ENCODE results near the gene SLC6A12.

SLC6A12 gene

DNA sequence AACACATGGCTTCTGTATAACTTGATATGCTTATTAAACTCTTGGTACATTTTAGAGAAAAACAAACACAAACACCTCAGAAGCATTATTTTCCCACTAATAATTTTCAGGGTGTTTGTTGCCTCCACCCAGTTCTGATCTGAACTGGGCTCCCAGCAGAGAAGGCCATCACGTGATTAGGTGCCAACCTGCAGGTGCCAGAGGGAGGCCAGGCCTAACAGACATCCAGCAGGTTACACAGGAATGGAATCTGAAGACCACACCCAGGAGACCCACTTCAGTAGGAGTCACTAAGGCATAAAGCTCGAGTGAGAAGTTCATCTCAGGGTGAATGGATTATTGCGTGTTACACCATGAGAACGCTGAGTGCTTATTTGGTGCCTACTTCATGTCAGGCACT lies 8.9 kb downstream of the SLC6A12 start:
- Mint-ChIP-seq H3K36me3 (ENCODE audit: low read depth) (no peaks in the 10 kb centered on the region), H3K27me3 (ENCODE audit: low read depth) (peaks cover 35% of the 10 kb centered on the region), H3K9me3 (no peaks in the 10 kb centered on the region), H3K4me1 (ENCODE audit: low read depth) (no peaks in the 10 kb centered on the region), H3K27ac (no peak overlapping the region), H3K4me3 (no peak overlapping the region)
- no peak for DNase-seq (ENCODE audit: low spot score)

DNA sequence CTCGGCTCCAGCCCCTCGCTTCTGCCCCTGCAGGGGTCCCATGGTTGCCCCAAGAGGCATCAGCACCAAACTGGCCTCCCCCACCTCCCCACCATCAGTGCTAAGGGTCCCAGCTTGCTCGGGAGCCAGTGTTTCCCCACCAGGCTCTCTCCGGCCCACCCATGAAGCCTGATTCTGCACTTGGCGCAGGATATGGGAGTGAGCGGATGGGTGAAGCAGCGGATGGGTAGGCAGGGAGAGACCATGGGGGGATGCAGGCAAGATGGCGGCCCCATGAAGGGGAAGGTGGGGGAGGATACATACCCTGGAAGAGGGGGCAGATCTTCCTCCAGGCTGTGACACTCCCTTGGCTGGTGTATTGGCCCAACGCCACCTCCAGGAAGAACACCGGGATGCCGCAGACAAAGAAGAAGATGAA lies 9.7 kb downstream of the SLC6A12 start:
- H3K27me3 Mint-ChIP-seq (ENCODE audit: low read depth), result peaks cover 35% of the 10 kb centered on the region
- H3K27ac Mint-ChIP-seq, result no peak overlapping the region
- no peak for DNase-seq (ENCODE audit: low spot score)
- no peaks in the 10 kb centered on the region for H3K36me3 Mint-ChIP-seq (ENCODE audit: low read depth)
- no peaks in the 10 kb centered on the region for H3K9me3 Mint-ChIP-seq
- H3K4me3 Mint-ChIP-seq, result no peak overlapping the region
- no peaks in the 10 kb centered on the region for H3K4me1 Mint-ChIP-seq (ENCODE audit: low read depth)

DNA sequence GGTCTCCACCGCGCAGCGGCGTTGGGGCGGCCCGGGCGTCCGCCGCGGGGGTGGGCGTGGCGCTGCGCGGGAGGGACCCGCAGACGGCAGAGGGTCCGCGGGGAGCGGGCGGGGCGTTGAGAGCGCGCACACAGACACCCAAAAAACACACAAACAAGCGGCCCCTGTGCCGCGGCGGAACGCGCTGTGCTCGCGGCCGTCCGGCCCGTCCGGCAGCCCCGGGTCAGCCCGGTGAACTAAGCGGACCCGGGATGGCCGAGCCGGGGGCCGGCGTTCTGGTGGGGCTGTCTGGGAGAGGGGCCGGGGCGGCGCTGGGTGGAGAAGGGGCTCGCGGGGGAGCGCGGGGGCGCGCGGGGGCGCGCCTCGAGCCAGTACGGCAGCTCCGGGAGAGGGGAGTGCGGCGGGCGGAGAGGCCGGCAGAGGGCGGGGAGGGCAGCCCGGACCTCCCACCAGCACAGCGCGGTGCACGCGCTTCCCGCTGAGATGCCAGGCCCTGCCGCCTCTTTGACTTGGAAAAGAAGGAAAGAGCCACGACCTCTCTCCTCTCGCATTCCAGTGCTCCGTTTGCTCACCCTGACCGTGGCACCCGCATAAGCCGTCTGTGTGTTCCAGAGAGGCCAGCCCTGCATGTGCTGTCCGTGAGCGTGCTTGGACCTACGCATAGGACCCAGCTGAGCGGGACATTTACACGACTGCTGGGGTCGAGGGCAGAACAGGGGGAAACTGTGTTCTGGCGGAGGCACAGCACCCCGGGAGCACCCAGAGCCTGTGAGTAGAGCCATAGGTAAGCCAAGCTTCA lies 10.3 kb downstream of the SLC6A12 start:
- no peaks in the 10 kb centered on the region for H3K36me3 Mint-ChIP-seq (ENCODE audit: low read depth)

DNA sequence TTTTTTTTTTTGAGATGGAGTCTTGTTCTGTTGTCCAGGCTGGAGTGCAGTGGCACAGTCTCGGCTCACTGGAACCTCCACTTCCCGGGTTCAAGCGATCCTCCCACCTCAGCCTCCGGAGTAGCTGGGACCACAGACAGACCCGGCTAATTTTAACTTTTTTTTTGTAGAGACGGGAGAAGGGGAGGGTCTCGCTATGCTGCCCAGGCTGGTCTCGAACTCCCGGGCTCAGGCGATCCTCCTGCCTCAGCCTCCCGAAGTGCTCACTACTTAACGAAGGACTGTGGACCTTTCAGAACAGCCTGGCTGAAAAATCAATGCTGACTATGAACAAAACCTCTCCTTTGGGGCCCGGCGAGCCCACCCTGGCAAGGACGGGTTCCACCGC lies 10.9 kb downstream of the SLC6A12 start:
- no peaks in the 10 kb centered on the region for H3K36me3 Mint-ChIP-seq (ENCODE audit: low read depth)
- DNase-seq (ENCODE audit: low spot score), result no peak
- no peaks in the 10 kb centered on the region for H3K4me1 Mint-ChIP-seq (ENCODE audit: low read depth)
- H3K9me3 Mint-ChIP-seq, result no peaks in the 10 kb centered on the region
- peaks cover 36% of the 10 kb centered on the region for H3K27me3 Mint-ChIP-seq (ENCODE audit: low read depth)
- no peak overlapping the region for H3K27ac Mint-ChIP-seq
- H3K4me3 Mint-ChIP-seq, result no peak overlapping the region

More for the DNA sequence above, 10.3 kb downstream of the SLC6A12 start:
- Mint-ChIP-seq H3K4me3 (no peak overlapping the region), H3K27me3 (ENCODE audit: low read depth) (peaks cover 35% of the 10 kb centered on the region), H3K9me3 (no peaks in the 10 kb centered on the region), H3K27ac (no peak overlapping the region), H3K4me1 (ENCODE audit: low read depth) (no peaks in the 10 kb centered on the region)
- DNase-seq (ENCODE audit: low spot score), result no peak

DNA sequence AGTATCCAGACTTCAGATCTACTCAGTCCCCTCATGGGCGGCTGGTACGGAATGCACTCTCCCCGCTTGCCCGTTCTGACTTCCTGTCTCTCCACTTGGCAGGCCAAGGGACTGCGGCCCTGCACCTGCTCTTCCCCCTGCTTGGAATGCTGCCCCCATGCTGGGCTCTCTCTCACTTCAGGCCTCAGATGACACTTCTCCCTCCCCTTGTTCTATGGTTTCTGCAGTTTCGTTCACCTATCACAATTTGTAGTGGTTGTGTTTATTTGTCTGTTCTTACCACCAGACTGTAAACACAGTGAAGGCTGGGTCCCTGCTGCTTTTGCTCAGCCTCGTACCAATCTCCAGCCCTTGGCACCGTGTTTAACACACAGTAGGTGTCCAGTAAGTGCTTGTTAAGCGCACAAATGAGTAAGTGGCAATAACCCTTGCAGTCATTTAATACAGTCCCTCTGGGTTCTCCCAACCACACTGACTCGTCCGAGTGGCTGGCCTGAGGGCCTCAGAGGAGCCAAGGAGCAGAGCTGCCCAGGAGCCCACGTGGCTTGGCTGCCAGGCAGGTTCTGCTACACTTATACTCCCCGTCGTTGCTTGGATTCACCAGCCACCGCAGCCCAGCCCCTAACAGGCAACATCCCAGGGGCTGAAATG lies 11.8 kb downstream of the SLC6A12 start:
- DNase-seq (ENCODE audit: low spot score), result no peak
- no peaks in the 10 kb centered on the region for H3K36me3 Mint-ChIP-seq (ENCODE audit: low read depth)

DNA sequence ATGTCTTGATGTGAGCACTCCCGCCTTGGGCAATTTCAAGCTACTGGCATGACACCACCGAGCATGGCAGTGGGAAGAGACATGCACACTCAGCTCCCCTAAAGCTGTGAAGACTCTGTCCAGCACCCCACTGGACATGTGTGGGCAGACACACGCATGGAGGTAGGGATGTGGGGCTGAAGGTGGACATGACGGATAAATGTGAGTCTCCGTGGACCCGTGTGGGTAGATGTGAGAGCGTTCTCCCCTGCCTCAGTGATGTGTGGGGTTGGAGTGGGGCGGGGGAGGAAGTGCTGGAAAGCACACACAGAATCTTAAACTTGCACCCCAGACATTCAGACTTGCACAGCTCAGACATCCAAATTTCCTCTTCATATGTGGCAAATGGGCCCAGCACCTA lies 12.6 kb downstream of the SLC6A12 start:
- no peak for DNase-seq (ENCODE audit: low spot score)
- H3K27me3 Mint-ChIP-seq (ENCODE audit: low read depth), result peaks cover 36% of the 10 kb centered on the region
- H3K36me3 Mint-ChIP-seq (ENCODE audit: low read depth), result no peaks in the 10 kb centered on the region
- H3K4me1 Mint-ChIP-seq (ENCODE audit: low read depth), result no peaks in the 10 kb centered on the region
- no peak overlapping the region for H3K4me3 Mint-ChIP-seq
- no peak overlapping the region for H3K27ac Mint-ChIP-seq
- no peaks in the 10 kb centered on the region for H3K9me3 Mint-ChIP-seq

More for the DNA sequence above, 11.8 kb downstream of the SLC6A12 start:
- H3K4me3 Mint-ChIP-seq, result no peak overlapping the region
- no peaks in the 10 kb centered on the region for H3K4me1 Mint-ChIP-seq (ENCODE audit: low read depth)
- H3K27ac Mint-ChIP-seq, result no peak overlapping the region
- no peaks in the 10 kb centered on the region for H3K9me3 Mint-ChIP-seq
- peaks cover 37% of the 10 kb centered on the region for H3K27me3 Mint-ChIP-seq (ENCODE audit: low read depth)

DNA sequence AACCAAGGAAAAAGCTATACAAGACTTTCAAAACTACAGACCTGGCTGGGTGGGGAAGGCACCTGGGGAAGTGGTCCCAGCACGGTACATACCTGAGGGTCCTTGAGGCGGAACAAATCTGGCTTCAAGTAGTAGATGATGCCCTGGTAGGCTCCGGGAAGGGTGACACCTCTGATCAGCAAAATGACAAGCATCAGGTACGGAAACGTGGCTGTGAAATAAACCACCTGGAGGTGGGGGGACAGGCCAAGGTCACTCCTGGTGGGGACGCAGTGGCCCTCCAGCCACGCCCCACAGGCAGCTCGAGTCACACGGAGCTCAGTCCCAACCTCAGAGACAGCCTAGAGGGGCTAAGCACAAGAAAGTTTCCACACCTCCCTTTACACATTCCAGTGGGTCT lies 15.3 kb downstream of the SLC6A12 start:
- H3K36me3 Mint-ChIP-seq (ENCODE audit: low read depth), result no peaks in the 10 kb centered on the region
- peaks cover 21% of the 10 kb centered on the region for H3K27me3 Mint-ChIP-seq (ENCODE audit: low read depth)
- H3K4me3 Mint-ChIP-seq, result no peak overlapping the region
- DNase-seq (ENCODE audit: low spot score), result no peak
- H3K9me3 Mint-ChIP-seq, result no peaks in the 10 kb centered on the region
- H3K27ac Mint-ChIP-seq, result no peak overlapping the region
- H3K4me1 Mint-ChIP-seq (ENCODE audit: low read depth), result no peaks in the 10 kb centered on the region

DNA sequence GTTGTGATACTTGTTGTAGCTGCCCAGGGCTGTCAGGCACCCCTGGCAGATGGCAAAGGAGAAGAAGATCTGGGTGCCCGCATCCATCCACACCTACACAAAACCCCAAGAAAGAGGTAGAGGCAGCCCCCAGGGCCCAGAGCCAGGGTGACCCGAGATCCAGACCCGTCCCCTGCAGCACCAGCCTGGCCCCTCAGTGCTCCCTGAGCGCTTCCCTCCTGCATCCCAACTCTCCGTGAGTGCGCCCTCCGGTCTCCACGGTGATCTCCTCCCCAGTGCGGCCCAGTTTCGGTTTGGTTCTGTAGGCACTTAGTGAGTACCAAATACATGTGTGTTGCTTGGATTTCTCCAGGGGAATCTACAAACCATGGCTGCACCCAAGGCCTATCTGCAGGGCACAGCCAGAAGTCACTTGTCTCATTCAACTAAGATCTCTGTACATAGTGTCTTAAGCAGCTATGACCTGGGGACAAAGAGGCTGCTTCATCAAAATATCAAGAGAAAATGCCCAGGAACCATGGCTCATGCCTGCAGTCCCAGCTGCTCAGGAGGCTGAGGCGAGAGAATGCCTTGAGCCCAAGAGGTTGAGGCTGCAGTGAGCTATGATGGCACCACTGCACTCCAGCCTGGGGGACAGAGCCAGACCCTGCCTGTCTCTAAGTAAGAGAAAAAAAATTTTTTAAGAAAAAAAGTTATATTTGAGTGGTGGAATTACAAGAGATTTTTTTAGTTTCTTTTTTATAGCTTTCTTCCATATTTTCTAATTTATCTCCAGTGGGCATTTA lies 15.9 kb downstream of the SLC6A12 start:
- Mint-ChIP-seq H3K36me3 (ENCODE audit: low read depth) (no peaks in the 10 kb centered on the region), H3K9me3 (no peaks in the 10 kb centered on the region), H3K27ac (no peak overlapping the region), H3K4me1 (ENCODE audit: low read depth) (no peaks in the 10 kb centered on the region), H3K27me3 (ENCODE audit: low read depth) (peaks cover 21% of the 10 kb centered on the region), H3K4me3 (no peak overlapping the region)
- DNase-seq (ENCODE audit: low spot score), result no peak

DNA sequence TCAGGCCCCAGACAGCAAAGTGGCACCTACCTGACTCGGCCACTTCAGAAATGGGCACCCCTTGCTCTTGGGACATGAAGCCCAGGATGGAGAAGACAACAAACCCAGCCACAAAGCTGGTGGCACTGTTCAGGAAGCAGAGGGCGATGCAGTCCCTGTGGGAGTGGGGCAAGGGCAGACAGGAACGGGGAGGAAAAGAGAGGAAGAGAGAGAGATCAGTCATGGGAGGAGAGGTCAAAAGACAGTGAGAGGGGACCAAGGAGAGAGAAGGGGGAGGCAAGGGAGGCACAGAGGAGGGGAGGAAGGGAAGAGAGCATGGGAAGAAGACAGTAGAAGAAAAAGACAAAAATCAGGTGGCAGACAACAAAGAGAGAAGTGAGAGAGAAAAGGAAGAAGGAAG lies 16.6 kb downstream of the SLC6A12 start:
- no peaks in the 10 kb centered on the region for H3K4me1 Mint-ChIP-seq (ENCODE audit: low read depth)
- no peak overlapping the region for H3K4me3 Mint-ChIP-seq
- peaks cover 17% of the 10 kb centered on the region for H3K27me3 Mint-ChIP-seq (ENCODE audit: low read depth)
- no peak for DNase-seq (ENCODE audit: low spot score)
- H3K36me3 Mint-ChIP-seq (ENCODE audit: low read depth), result no peaks in the 10 kb centered on the region
- no peaks in the 10 kb centered on the region for H3K9me3 Mint-ChIP-seq
- no peak overlapping the region for H3K27ac Mint-ChIP-seq

DNA sequence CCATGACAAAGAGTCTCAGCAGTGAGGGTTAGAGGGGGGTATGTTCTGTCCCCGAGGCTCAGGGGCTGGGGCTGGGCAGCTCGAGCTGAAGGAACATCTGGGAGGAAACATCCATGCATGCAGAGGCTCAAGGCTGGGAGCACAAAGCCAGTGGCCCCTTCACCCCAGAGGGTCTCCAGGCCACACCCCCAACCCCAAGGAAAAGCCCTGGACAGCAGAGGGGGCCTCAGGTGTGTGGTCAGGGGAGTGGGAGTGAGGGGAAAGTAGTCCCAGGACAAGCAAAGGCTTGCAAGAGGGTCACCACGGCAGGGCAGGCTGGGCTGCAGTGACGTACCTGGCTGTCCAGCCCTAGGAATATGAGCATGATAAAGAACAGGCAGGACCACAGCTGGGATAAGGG lies 17.5 kb downstream of the SLC6A12 start:
- peaks cover 8% of the 10 kb centered on the region for H3K27me3 Mint-ChIP-seq (ENCODE audit: low read depth)
- no peak overlapping the region for H3K4me3 Mint-ChIP-seq
- H3K9me3 Mint-ChIP-seq, result no peaks in the 10 kb centered on the region
- no peak for DNase-seq (ENCODE audit: low spot score)
- H3K4me1 Mint-ChIP-seq (ENCODE audit: low read depth), result no peaks in the 10 kb centered on the region
- no peaks in the 10 kb centered on the region for H3K36me3 Mint-ChIP-seq (ENCODE audit: low read depth)
- H3K27ac Mint-ChIP-seq, result no peak overlapping the region

DNA sequence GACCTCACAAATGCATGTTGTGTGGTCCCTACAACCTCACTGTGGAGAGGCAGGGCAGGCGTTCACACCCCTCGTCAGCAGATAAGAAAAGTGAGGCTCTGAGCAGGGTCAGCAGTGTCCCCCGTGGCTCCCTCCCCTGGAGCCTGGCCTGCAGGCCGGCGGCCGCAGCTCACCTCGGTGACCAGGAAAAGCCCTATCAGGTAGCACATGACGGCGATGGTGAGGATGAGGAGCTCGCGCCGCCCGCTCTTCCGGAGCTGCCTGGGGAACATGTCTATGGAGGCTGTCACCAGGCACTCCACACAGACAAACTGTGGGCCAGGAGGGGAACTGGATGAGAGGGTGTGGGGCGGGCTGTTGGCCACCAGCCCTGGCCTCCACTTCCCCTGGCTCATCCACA lies 18.0 kb downstream of the SLC6A12 start:
- Mint-ChIP-seq H3K4me3 (no peak overlapping the region), H3K9me3 (no peaks in the 10 kb centered on the region), H3K27me3 (ENCODE audit: low read depth) (peaks cover 4% of the 10 kb centered on the region), H3K27ac (no peak overlapping the region), H3K4me1 (ENCODE audit: low read depth) (no peaks in the 10 kb centered on the region), H3K36me3 (ENCODE audit: low read depth) (no peaks in the 10 kb centered on the region)
- no peak for DNase-seq (ENCODE audit: low spot score)

DNA sequence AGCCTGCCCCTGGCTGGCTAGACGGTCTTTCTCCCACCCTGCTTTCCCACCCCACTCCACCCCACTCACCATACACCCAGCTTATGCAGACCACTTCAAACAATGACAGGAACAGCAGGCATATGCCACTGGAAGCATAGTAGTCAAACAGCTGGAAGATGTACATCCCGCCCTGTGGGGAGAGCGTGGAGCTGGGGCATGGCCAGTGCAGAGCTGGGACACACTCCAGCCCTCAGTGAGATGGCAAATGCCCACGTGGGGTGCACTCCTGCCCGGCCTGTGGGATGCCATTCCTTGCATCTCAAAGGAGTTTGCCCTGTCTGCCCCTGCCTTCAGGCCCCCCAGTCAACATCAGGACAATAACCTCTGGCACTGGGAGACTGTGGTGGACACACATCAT lies 18.8 kb downstream of the SLC6A12 start:
- Mint-ChIP-seq H3K27me3 (ENCODE audit: low read depth) (peaks cover 3% of the 10 kb centered on the region), H3K27ac (no peak overlapping the region), H3K9me3 (no peaks in the 10 kb centered on the region), H3K4me1 (ENCODE audit: low read depth) (no peaks in the 10 kb centered on the region), H3K4me3 (no peak overlapping the region), H3K36me3 (ENCODE audit: low read depth) (no peaks in the 10 kb centered on the region)
- DNase-seq (ENCODE audit: low spot score), result no peak

DNA sequence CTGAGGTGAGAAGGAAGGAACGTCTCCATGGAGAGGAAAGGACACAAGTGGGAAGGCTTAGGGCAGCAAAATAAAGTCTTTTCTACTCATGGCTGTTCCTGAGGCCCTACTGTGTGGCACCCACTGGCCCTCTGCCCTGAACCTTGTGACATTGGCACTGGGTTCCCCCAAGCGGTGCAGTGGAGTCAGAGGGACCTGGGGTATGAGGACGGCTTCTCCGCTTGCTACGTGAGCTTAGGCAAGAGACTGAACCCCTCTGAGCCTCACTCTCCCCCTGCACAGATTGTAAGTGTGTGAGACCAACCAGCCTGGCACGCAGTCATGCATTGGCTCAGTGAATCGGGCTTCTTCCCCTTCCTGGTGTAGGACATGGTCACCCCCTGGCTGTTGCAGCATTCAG lies 19.7 kb downstream of the SLC6A12 start:
- peaks cover 3% of the 10 kb centered on the region for H3K27me3 Mint-ChIP-seq (ENCODE audit: low read depth)
- no peaks in the 10 kb centered on the region for H3K36me3 Mint-ChIP-seq (ENCODE audit: low read depth)

DNA sequence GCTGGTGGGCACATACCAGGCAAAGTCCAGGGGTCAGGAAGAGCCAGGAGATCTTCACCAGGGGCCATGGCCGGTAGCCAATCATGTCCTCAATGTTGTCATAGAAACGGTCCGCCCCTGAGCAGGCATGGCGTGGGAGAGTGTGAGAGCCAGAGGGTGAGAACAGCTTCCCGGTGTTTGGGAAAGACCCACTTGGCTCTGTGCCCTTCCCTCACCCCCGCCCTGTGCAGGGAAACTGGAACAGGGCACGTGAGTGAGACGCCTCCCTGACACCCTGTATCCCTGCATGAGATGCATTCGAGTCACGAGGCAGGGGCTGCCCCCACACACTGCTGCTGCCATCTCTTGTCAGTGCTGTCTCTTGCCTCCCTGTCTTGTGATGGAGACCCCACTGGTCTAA lies 20.7 kb downstream of the SLC6A12 start:
- H3K4me3 Mint-ChIP-seq, result no peak overlapping the region

More for the DNA sequence above, 19.7 kb downstream of the SLC6A12 start:
- H3K9me3 Mint-ChIP-seq, result no peaks in the 10 kb centered on the region
- H3K4me1 Mint-ChIP-seq (ENCODE audit: low read depth), result no peaks in the 10 kb centered on the region
- DNase-seq (ENCODE audit: low spot score), result no peak
- H3K27ac Mint-ChIP-seq, result no peak overlapping the region
- no peak overlapping the region for H3K4me3 Mint-ChIP-seq

More for the DNA sequence above, 20.7 kb downstream of the SLC6A12 start:
- Mint-ChIP-seq H3K27me3 (ENCODE audit: low read depth) (peaks cover 3% of the 10 kb centered on the region), H3K36me3 (ENCODE audit: low read depth) (no peaks in the 10 kb centered on the region), H3K9me3 (no peaks in the 10 kb centered on the region), H3K27ac (no peak overlapping the region), H3K4me1 (ENCODE audit: low read depth) (no peaks in the 10 kb centered on the region)
- no peak for DNase-seq (ENCODE audit: low spot score)
